Body of pancreas (tissue), 4 donors: ENCODE results near the gene RAD51B. TPM values are rescaled to one million over a fixed set of nuclear protein-coding genes. Genes with fewer than 3 reads are reported as not detected.

Source experiments
- ATAC-seq: fragments of 150-250 bp; one replicate; pipeline ENCODE4 v1.9.1; 2016
- DNase-seq, 4 donors: peaks; one replicate each; pipeline ENCODE4 v3.0.0-alpha.2; 2019
- H3K27ac ChIP-seq, 4 donors: fragments of 200-600 bp; sonication (generic); 1 replicate in 3 of 4; 2 replicates in 1 of 4; pipeline versions ENCODE4 v1.5.1 to v1.6.1; 2016 to 2019; ENCODE audit warnings: mild to moderate bottlenecking in 1 of 4, mixed read lengths in 1 of 4, moderate library complexity in 1 of 4
- H3K27me3 ChIP-seq, 2 donors: fragments of 200-600 bp; sonication (generic); one replicate each; pipeline ENCODE4 v1.6.0; 2016; ENCODE audit warnings: mild to moderate bottlenecking in 1 of 2
- H3K36me3 ChIP-seq, 2 donors: fragments of 200-600 bp; sonication (generic); replicated peaks in 1 of 2; 2 replicates each; pipeline ENCODE4 v1.5.1; 2016; ENCODE audit warnings: low read depth in 2 of 2; ENCODE audit not compliant: insufficient read depth in 1 of 2
- H3K4me1 ChIP-seq: fragments of 200-600 bp; sonication (generic); one replicate; pipeline ENCODE4 v1.6.0; 2016
- H3K4me3 ChIP-seq, 2 donors: fragments of 200-600 bp; sonication (generic); 1 replicate in 1 of 2; 2 replicates in 1 of 2; pipeline ENCODE4 v1.5.1; 2016 to 2019
- H3K9me3 ChIP-seq, 3 donors: fragments of 200-600 bp; sonication (generic); 1 replicate in 2 of 3; 2 replicates in 1 of 3; pipeline ENCODE4 v1.5.1; 2016
- CTCF ChIP-seq, 7 experiments: fragments of 450-650 bp in 4 of 7; fragments of 200-600 bp in 3 of 7; sonication (generic) in 3 of 7; IDR thresholded peaks; one replicate each; pipeline ENCODE4 v1.5.1; 2016 to 2019; ENCODE audit warnings: antibody characterized with exemption in 7 of 7
- POLR2A ChIP-seq, 3 donors: fragments of 450-650 bp; IDR thresholded peaks; one replicate each; pipeline ENCODE4 v1.6.1; 2016; ENCODE audit warnings: antibody characterized with exemption in 3 of 3, mild to moderate bottlenecking in 2 of 3
- WGBS, 2 donors: methylation state at CpG; one replicate each; pipeline ENCODE4 v1.1.5; 2017; 5-methylcytosine and 5-hydroxymethylcytosine counted together
- intact Hi-C: fragments of 100-400 bp; cut with DNase I; formaldehyde crosslinking; loops from one replicate; pipeline ENCODE4 v1.15.1; 2023
- total RNA-seq, 2 donors: library from RNA; depleted of rRNA; stranded (reverse); fragments of >200 nt; gene quantifications; one replicate each; pipeline ENCODE4 v1.1.0, GENCODE V29; 2016

Gene RAD51B
- total RNA-seq, 2 donors from 2014 or later, result 12.2 to 29.6 TPM

- Histone ChIP-seq H3K4me3 (no peak overlapping the region), H3K9me3 (no peaks in the 10 kb centered on the region), H3K27ac (peak overlapping the region; percentile 68 to 88 (median 82)), H3K36me3 (no peaks in the 10 kb centered on the region), H3K27me3 (no peaks in the 10 kb centered on the region), H3K4me1 (peaks cover 96% of the 10 kb centered on the region)
- intact Hi-C loops, result no loop called here
- ATAC-seq (peak; percentile 17), DNase-seq (peak; percentile 68 to 85 (median 80))
- peak in 1 of 3 donors; percentile 17 for TF ChIP-seq POLR2A (IDR thresholded peaks at IDR 0.05)
- TF ChIP-seq CTCF (IDR thresholded peaks at IDR 0.05), result no peak
- WGBS, 2 donors, result 50 to 74% methylated on average over 8 to 12 of the region's 12 CpGs
These were observed 651.7 kb downstream of the RAD51B start for GRCh38 chr14:68471029-68471963.

- peaks cover 98% of the 10 kb centered on the region for H3K4me1 ChIP-seq
- ATAC-seq (no peak), DNase-seq (peak in 3 of 4 donors; percentile 51 to 63 (median 56))
- intact Hi-C loops, result no loop called here
- H3K27ac ChIP-seq, result peak overlapping the region; percentile 68 to 88 (median 82)
- H3K4me3 ChIP-seq, result no peak overlapping the region
- H3K36me3 ChIP-seq, result no peaks in the 10 kb centered on the region
- TF ChIP-seq POLR2A (IDR thresholded peaks at IDR 0.05) (no peak), CTCF (IDR thresholded peaks at IDR 0.05) (no peak)
- no peaks in the 10 kb centered on the region for H3K9me3 ChIP-seq
- WGBS, 2 donors, result 36 to 40% methylated on average over 4 of the region's 4 CpGs
- H3K27me3 ChIP-seq, result no peaks in the 10 kb centered on the region
These were observed 652.5 kb downstream of the RAD51B start for GRCh38 chr14:68471964-68472508.

GRCh38 chr14:68473069-68473468, 653.5 kb downstream of the RAD51B start:
- 16 to 29% methylated on average over 4 of the region's 4 CpGs for WGBS, 2 donors
- Histone ChIP-seq H3K4me3 (no peak overlapping the region), H3K36me3 (no peaks in the 10 kb centered on the region), H3K27me3 (no peaks in the 10 kb centered on the region), H3K27ac (peak overlapping the region; percentile 68 to 88 (median 82)), H3K9me3 (no peaks in the 10 kb centered on the region), H3K4me1 (peaks cover 98% of the 10 kb centered on the region)
- DNase-seq, result peak; percentile 71 to 87 (median 83)
- ATAC-seq, result peak; percentile 53
- no peak for TF ChIP-seq CTCF (IDR thresholded peaks at IDR 0.05)
- intact Hi-C loops, result no loop called here

GRCh38 chr14:68473794-68474193, 654.2 kb downstream of the RAD51B start:
- H3K9me3 ChIP-seq, result no peaks in the 10 kb centered on the region
- H3K4me1 ChIP-seq, result peaks cover 98% of the 10 kb centered on the region
- TF ChIP-seq CTCF (IDR thresholded peaks at IDR 0.05) (no peak), POLR2A (IDR thresholded peaks at IDR 0.05) (no peak)
- H3K4me3 ChIP-seq, result no peak overlapping the region
- WGBS, 2 donors, result 21 to 23% methylated on average over 2 of the region's 2 CpGs
- H3K27me3 ChIP-seq, result no peaks in the 10 kb centered on the region
- peak overlapping the region in 3 of 4 donors; percentile 80 to 88 (median 84) for H3K27ac ChIP-seq
- no peak for ATAC-seq
- DNase-seq, result peak; percentile 72 to 88 (median 76)
- H3K36me3 ChIP-seq, result no peaks in the 10 kb centered on the region
- intact Hi-C loops, result no loop called here
